Osteocyte (in vitro differentiated cells): ENCODE data around the gene ERCC4. TPM values are rescaled to one million over a fixed set of nuclear protein-coding genes. Genes with fewer than 3 reads are reported as not detected.
"Not testable (repeated sequence)": the region's sequence is repeated elsewhere in the genome, so short reads cannot be mapped to it uniquely, and the experiment has no call there.

ENCODE experiments used
- DNase-seq: peaks from one replicate; pipeline ENCODE4 v3.0.0; 2021; ENCODE audit warnings: mixed read lengths; ENCODE audit not compliant: unreplicated experiment; ENCODE audit errors: extremely low spot score
- H3K27ac Mint-ChIP-seq: one replicate; pipeline ENCODE4 v1.8.0; 2021; ENCODE audit warnings: mild to moderate bottlenecking, mixed read lengths; ENCODE audit not compliant: unreplicated experiment
- H3K27me3 Mint-ChIP-seq: one replicate; pipeline ENCODE4 v1.8.0; 2021; ENCODE audit warnings: mixed read lengths; ENCODE audit not compliant: unreplicated experiment
- H3K36me3 Mint-ChIP-seq: one replicate; pipeline ENCODE4 v1.8.0; 2021; ENCODE audit warnings: mixed read lengths; ENCODE audit not compliant: unreplicated experiment
- H3K4me1 Mint-ChIP-seq: one replicate; pipeline ENCODE4 v1.8.0; 2021; ENCODE audit warnings: mixed read lengths; ENCODE audit not compliant: unreplicated experiment
- H3K4me3 Mint-ChIP-seq: one replicate; pipeline ENCODE4 v1.8.0; 2021; ENCODE audit warnings: mild to moderate bottlenecking, moderate library complexity, mixed read lengths; ENCODE audit not compliant: unreplicated experiment
- H3K9me3 Mint-ChIP-seq: one replicate; pipeline ENCODE4 v1.8.0; 2021; ENCODE audit warnings: mixed read lengths; ENCODE audit not compliant: unreplicated experiment
- total RNA-seq: library from RNA; stranded (reverse); gene quantifications from 2 replicates; pipeline ENCODE4 v1.2.1, GENCODE V29; 2021
- TF ChIP-seq, protein P1 (sequence below): fragments of 200-600 bp; sonication (generic); IDR thresholded peaks from 2 replicates; pipeline ENCODE4 v1.5.0; 2021; ENCODE audit warnings: antibody characterized with exemption, mild to moderate bottlenecking, moderate library complexity

ERCC4 gene
- total RNA-seq, 1 donor from 2014 or later: 16.0 TPM

DNA sequence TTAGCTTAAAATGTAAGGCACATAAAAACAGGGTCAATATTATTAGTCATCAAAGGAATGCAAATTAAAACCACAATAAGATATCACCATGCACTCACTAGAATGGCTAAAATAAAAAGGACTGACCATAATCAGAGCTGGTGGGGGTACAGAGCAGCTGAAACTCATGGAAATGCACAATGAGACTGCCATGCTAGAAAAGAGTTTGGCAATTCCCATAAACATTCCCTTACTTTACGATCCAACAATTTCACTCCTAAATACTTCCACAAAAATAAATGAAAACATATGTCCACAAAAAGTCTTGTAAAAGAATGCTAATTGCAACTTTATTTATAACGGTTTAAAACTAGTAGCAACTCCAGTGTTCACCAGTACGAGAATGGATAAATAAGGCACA lies 36.1 kb upstream of the ERCC4 start:
- Mint-ChIP-seq H3K36me3 (no peaks in the 10 kb centered on the region), H3K27me3 (no peaks in the 10 kb centered on the region), H3K27ac (no peak overlapping the region), H3K4me1 (no peaks in the 10 kb centered on the region), H3K9me3 (no peaks in the 10 kb centered on the region), H3K4me3 (no peak overlapping the region)
- no peak for DNase-seq
- TF ChIP-seq, protein P1, sequence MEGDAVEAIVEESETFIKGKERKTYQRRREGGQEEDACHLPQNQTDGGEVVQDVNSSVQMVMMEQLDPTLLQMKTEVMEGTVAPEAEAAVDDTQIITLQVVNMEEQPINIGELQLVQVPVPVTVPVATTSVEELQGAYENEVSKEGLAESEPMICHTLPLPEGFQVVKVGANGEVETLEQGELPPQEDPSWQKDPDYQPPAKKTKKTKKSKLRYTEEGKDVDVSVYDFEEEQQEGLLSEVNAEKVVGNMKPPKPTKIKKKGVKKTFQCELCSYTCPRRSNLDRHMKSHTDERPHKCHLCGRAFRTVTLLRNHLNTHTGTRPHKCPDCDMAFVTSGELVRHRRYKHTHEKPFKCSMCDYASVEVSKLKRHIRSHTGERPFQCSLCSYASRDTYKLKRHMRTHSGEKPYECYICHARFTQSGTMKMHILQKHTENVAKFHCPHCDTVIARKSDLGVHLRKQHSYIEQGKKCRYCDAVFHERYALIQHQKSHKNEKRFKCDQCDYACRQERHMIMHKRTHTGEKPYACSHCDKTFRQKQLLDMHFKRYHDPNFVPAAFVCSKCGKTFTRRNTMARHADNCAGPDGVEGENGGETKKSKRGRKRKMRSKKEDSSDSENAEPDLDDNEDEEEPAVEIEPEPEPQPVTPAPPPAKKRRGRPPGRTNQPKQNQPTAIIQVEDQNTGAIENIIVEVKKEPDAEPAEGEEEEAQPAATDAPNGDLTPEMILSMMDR: no peak

DNA sequence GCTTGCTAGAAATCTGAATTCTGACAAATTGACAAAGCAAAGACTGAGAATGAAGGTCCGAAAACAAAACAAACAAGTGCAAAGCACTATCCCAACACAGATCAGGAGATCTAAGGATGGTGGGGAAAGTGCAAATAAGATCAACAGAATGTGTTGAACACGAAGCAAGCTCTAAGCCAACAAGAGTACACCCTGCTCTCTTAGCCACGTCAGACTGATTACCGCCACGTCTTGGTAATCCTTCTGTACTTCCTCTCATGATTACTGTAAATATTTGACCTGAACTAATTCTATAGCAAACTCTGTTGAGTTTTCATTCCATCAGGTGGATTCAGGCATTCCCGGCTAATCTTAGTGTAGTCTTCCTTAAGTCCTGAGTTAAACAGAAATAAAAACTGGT lies 34.3 kb upstream of the ERCC4 start:
- TF ChIP-seq, protein P1: no peak
- peaks cover 3% of the 10 kb centered on the region for H3K27me3 Mint-ChIP-seq
- H3K9me3 Mint-ChIP-seq: no peaks in the 10 kb centered on the region

DNA sequence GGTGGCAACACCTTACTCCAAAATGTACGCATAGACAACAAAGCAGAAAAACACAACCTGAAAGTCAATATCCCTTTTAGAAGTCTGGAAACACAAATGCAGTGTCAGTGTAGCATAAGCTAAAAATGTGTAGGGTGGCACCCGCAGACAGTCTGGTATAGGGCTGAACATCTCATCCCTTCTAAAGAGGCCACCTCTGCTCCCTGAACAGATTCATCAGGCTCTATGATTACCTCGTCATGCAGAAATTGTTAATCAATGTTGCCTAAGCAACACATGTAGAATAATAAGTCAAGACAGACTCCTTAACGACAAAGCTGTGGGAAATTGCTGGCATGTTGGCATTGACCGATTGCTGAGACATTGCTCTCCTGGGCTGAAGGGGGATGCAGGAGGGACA lies 33.3 kb upstream of the ERCC4 start:
- peaks cover 3% of the 10 kb centered on the region for H3K27me3 Mint-ChIP-seq
- no peak overlapping the region for H3K4me3 Mint-ChIP-seq
- no peak overlapping the region for H3K27ac Mint-ChIP-seq
- TF ChIP-seq, protein P1: no peak
- DNase-seq: no peak
- H3K36me3 Mint-ChIP-seq: no peaks in the 10 kb centered on the region
- H3K4me1 Mint-ChIP-seq: no peaks in the 10 kb centered on the region
- no peaks in the 10 kb centered on the region for H3K9me3 Mint-ChIP-seq

More for the DNA sequence above, 34.3 kb upstream of the ERCC4 start:
- no peaks in the 10 kb centered on the region for H3K4me1 Mint-ChIP-seq
- no peak overlapping the region for H3K27ac Mint-ChIP-seq
- no peak for DNase-seq
- no peaks in the 10 kb centered on the region for H3K36me3 Mint-ChIP-seq
- no peak overlapping the region for H3K4me3 Mint-ChIP-seq

DNA sequence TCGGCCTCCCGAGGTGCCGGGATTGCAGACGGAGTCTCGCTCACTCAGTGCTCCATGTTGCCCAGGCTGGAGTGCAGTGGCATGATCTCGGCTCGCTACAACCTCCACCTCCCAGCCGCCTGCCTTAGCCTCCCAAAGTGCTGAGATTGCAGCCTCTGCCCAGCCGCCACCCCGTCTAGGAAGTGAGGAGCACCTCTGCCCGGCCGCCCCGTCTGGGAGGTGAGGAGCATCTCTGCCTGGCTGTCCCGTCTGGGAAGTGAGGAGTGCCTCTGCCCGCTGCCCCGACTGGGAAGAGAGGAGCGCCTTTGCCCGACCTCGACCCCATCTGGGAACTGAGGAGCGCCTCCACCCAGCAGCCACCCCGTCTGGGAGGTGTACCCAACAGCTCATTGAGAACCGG lies 30.6 kb upstream of the ERCC4 start:
- not testable (repeated sequence) for H3K4me3 Mint-ChIP-seq, H3K27ac Mint-ChIP-seq, H3K36me3 Mint-ChIP-seq, DNase-seq, H3K27me3 Mint-ChIP-seq, H3K4me1 Mint-ChIP-seq, H3K9me3 Mint-ChIP-seq

DNA sequence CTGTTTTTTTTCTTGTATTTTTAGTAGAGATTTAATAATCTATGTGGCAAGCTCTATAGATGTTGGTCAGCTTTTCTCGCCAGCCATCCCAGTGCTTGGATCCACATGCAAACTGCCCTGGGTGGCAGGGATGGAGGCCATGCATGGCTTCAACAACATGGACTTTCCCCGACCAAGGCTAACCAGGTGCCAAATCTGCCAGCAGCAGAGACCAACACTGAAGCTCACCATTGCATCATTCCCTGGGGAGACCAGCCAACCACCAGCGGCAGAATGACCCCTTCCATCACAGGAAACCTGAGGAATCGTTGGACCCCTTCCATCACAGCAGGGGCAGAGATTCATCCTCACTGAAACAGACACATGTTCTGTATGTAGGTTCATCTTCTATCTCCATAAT lies 27.7 kb upstream of the ERCC4 start:
- no peak for DNase-seq
- TF ChIP-seq, protein P1: no peak
- H3K27me3 Mint-ChIP-seq: peaks cover 18% of the 10 kb centered on the region
- no peak overlapping the region for H3K27ac Mint-ChIP-seq
- no peaks in the 10 kb centered on the region for H3K36me3 Mint-ChIP-seq
- H3K4me3 Mint-ChIP-seq: no peak overlapping the region
- no peaks in the 10 kb centered on the region for H3K4me1 Mint-ChIP-seq
- no peaks in the 10 kb centered on the region for H3K9me3 Mint-ChIP-seq

DNA sequence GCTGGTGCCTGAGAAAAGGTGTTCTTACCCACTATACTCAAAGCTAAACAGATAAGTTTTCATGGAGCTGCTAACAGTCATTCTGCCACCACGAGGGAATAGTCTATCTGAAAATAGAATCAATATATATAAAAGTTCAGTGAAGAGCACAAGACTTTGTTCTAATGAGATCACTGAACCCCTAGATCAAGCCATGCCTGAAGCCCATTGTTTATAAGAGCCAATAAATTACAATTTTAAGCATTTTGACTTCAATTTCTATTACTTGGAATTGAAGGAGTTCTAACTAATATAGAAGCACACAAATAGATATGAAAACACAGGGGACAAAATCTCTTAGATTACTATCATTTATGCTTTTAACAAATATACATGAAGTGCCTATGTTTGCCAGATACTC lies 24.4 kb upstream of the ERCC4 start:
- Mint-ChIP-seq H3K4me1 (no peaks in the 10 kb centered on the region), H3K4me3 (no peak overlapping the region), H3K27me3 (peaks cover 24% of the 10 kb centered on the region), H3K36me3 (no peaks in the 10 kb centered on the region), H3K27ac (no peak overlapping the region), H3K9me3 (no peaks in the 10 kb centered on the region)
- DNase-seq: no peak
- TF ChIP-seq, protein P1: no peak
